ENCODE measurements around the gene FLNC. TPM values are rescaled to one million over a fixed set of nuclear protein-coding genes. Genes with fewer than 3 reads are reported as not detected.

FLNC gene
- total RNA-seq, 1 experiment from 2014 or later, result 8.0 TPM

- TF ChIP-seq ERG (CRISPR knock-in tag; IDR thresholded peaks at IDR 0.05), result no peak
- no peak for TF ChIP-seq ATF2 (CRISPR knock-in tag; IDR thresholded peaks at IDR 0.05; ENCODE audit: borderline replicate concordance, low read depth)
- no peak for TF ChIP-seq MLX (CRISPR knock-in tag; IDR thresholded peaks at IDR 0.05)
- TF ChIP-seq ZNF416 (CRISPR knock-in tag; IDR thresholded peaks at IDR 0.05), result no peak
These were observed 46.4 kb downstream of the FLNC start (continued) for GRCh38 chr7:128876586-128876977.

GRCh38 chr7:128876978-128877755, 47.0 kb downstream of the FLNC start:
- Mint-ChIP-seq H3K27ac (no peak overlapping the region), H3K4me1 (no peaks in the 10 kb centered on the region), H3K36me3 (no peaks in the 10 kb centered on the region), H3K9me3 (no peaks in the 10 kb centered on the region), H3K4me3 (no peak overlapping the region), H3K27me3 (ENCODE audit: low read depth) (peaks cover 2% of the 10 kb centered on the region)
- DNase-seq (ENCODE audit: low spot score), result peak; percentile 11
- CTCF ChIA-PET, result interaction anchor here (7.0 kb wide), 1 partner anchor 15 kb away, joined by 149 read pairs; the partner anchor contains the start of gene ATP6V1F
- POLR2A ChIA-PET, result no interaction called here
- ATAC-seq, result no peak
- TF ChIP-seq RORB (CRISPR knock-in tag; IDR thresholded peaks at IDR 0.05) (no peak), E2F1 (CRISPR knock-in tag; IDR thresholded peaks at IDR 0.05) (no peak), JUN (CRISPR knock-in tag; IDR thresholded peaks at IDR 0.05) (no peak), ZNF532 (CRISPR knock-in tag; IDR thresholded peaks at IDR 0.05; ENCODE audit: borderline replicate concordance) (no peak), ZNF232 (CRISPR knock-in tag; IDR thresholded peaks at IDR 0.05) (no peak), ZNF121 (CRISPR knock-in tag; IDR thresholded peaks at IDR 0.05) (no peak), STAT6 (CRISPR knock-in tag; conservative IDR thresholded peaks at IDR 0.05; ENCODE audit: low read depth) (no peak), PRDM15 (CRISPR knock-in tag; IDR thresholded peaks at IDR 0.05) (no peak), ARID4B (CRISPR knock-in tag; IDR thresholded peaks at IDR 0.05; ENCODE audit: borderline replicate concordance) (no peak)

All from WTC11 (cell line).